DMS153 treated with DMSO at 0.1 percent for 48 hours (cell line): ENCODE results near the gene CCDC69.
"Not testable (repeated sequence)": the region's sequence is repeated elsewhere in the genome, so short reads cannot be mapped to it uniquely, and the experiment has no call there.

Experiments used
- DNase-seq: peaks from one replicate; lab custom pipeline; 2025; ENCODE audit not compliant: unreplicated experiment; lab: John Stamatoyannopoulos, UW

Gene CCDC69

GRCh38 chr5:151222790-151223446 is 974 bp downstream of the CCDC69 start:
- DNase-seq = no peak

- no peak for DNase-seq
Measured at GRCh38 chr5:151222054-151222789, 1.7 kb downstream of the CCDC69 start.

- DNase-seq = no peak
Measured at GRCh38 chr5:151221574-151221973, 2.3 kb downstream of the CCDC69 start.

GRCh38 chr5:151219789-151220188 is 4.1 kb downstream of the CCDC69 start:
- no peak for DNase-seq

- no peak for DNase-seq
Measured at GRCh38 chr5:151219138-151219537, 4.8 kb downstream of the CCDC69 start.

- DNase-seq = no peak
Measured at GRCh38 chr5:151218177-151218576, 5.7 kb downstream of the CCDC69 start.

GRCh38 chr5:151216781-151217180 is 7.1 kb downstream of the CCDC69 start:
- DNase-seq = no peak

GRCh38 chr5:151215546-151215880 is 8.4 kb downstream of the CCDC69 start:
- no peak for DNase-seq

GRCh38 chr5:151214614-151215545 is 9.0 kb downstream of the CCDC69 start:
- DNase-seq = no peak

GRCh38 chr5:151213803-151214613 is 9.9 kb downstream of the CCDC69 start:
- no peak for DNase-seq

GRCh38 chr5:151212406-151212798 is 11.5 kb downstream of the CCDC69 start:
- no peak for DNase-seq

GRCh38 chr5:151208481-151208914 is 15.4 kb downstream of the CCDC69 start:
- no peak for DNase-seq

- DNase-seq = no peak
Measured at GRCh38 chr5:151205411-151205810, 18.5 kb downstream of the CCDC69 start.

- no peak for DNase-seq
Measured at GRCh38 chr5:151204051-151204450, 19.8 kb downstream of the CCDC69 start.

GRCh38 chr5:151202381-151203139 is 21.3 kb downstream of the CCDC69 start:
- DNase-seq = no peak

- no peak for DNase-seq
Measured at GRCh38 chr5:151200913-151201595, 22.8 kb downstream of the CCDC69 start.

GRCh38 chr5:151199581-151200185 is 24.2 kb downstream of the CCDC69 start:
- no peak for DNase-seq

- no peak for DNase-seq
Measured at GRCh38 chr5:151198861-151199260, 25.0 kb downstream of the CCDC69 start.

GRCh38 chr5:151197291-151197600 is 26.6 kb downstream of the CCDC69 start:
- DNase-seq = not testable (repeated sequence)
